Progenitor cell of endocrine pancreas (in vitro differentiated cells): ENCODE measurements around the gene KCNK7. TPM values are rescaled to one million over a fixed set of nuclear protein-coding genes. Genes with fewer than 3 reads are reported as not detected.

Experiments used
- DNase-seq: peaks from one replicate; pipeline ENCODE4 v3.0.0; 2021; ENCODE audit warnings: low spot score; ENCODE audit not compliant: unreplicated experiment
- H3K27ac Mint-ChIP-seq: 2 replicates; pipeline ENCODE4 v1.8.0; 2021; ENCODE audit warnings: mild to moderate bottlenecking, moderate library complexity, mixed read lengths
- H3K27me3 Mint-ChIP-seq: 2 replicates; pipeline ENCODE4 v1.8.0; 2021; ENCODE audit warnings: mixed read lengths
- H3K36me3 Mint-ChIP-seq: 2 replicates; pipeline ENCODE4 v1.8.0; 2022; ENCODE audit warnings: mixed read lengths; ENCODE audit not compliant: insufficient read depth
- H3K4me1 Mint-ChIP-seq: 2 replicates; pipeline ENCODE4 v1.8.0; 2021; ENCODE audit warnings: low read depth, mixed read lengths
- H3K4me3 Mint-ChIP-seq: 2 replicates; pipeline ENCODE4 v1.8.0; 2021; ENCODE audit warnings: low read depth, mild to moderate bottlenecking, moderate library complexity, mixed read lengths
- H3K9me3 Mint-ChIP-seq: 2 replicates; pipeline ENCODE4 v1.8.0; 2021; ENCODE audit warnings: low read depth, mixed read lengths
- total RNA-seq: library from RNA; stranded (reverse); gene quantifications from 2 replicates; pipeline ENCODE4 v1.2.1, GENCODE V29; 2021
- TF ChIP-seq, protein P1 (sequence below): fragments of 200-600 bp; sonication (generic); IDR thresholded peaks from one replicate; pipeline ENCODE4 v1.5.0; 2021; ENCODE audit warnings: antibody characterized with exemption, mild to moderate bottlenecking; ENCODE audit not compliant: unreplicated experiment

Gene KCNK7
- total RNA-seq, 1 donor from 2014 or later = 1.7 TPM

DNA sequence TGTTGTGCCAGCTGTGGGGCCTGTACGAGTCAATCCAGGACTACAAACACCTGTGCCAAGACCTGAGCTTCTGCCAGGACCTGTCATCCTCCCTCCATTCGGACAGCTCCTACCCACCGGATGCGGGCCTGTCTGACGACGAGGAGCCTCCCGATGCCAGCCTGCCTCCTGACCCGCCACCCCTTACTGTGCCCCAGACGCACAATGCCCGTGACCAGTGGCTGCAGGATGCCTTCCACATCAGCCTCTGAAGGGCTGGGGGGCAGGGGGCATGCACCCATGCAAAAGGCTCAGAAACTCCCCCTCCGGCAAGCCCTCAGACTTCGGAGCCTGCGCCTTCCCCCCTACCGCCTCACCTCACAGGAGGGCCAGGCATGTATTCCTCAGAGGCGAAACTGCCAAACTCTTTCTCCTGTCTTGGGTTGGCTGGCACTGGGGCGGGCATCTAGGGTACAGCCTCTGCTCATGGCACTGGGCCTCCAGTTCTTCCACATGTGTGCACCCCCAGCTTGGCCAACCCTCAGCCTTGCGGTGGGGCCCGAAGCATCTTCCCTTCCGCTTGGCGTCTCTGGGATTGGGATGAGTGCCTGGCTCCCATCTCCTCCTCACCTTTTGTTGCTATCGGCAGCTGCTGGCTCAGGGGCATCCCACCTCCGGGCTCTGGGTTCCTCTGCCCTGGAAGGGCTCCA is 22.1 kb downstream of the KCNK7 start:
- TF ChIP-seq, protein P1, sequence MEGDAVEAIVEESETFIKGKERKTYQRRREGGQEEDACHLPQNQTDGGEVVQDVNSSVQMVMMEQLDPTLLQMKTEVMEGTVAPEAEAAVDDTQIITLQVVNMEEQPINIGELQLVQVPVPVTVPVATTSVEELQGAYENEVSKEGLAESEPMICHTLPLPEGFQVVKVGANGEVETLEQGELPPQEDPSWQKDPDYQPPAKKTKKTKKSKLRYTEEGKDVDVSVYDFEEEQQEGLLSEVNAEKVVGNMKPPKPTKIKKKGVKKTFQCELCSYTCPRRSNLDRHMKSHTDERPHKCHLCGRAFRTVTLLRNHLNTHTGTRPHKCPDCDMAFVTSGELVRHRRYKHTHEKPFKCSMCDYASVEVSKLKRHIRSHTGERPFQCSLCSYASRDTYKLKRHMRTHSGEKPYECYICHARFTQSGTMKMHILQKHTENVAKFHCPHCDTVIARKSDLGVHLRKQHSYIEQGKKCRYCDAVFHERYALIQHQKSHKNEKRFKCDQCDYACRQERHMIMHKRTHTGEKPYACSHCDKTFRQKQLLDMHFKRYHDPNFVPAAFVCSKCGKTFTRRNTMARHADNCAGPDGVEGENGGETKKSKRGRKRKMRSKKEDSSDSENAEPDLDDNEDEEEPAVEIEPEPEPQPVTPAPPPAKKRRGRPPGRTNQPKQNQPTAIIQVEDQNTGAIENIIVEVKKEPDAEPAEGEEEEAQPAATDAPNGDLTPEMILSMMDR = no peak
- peaks cover 25% of the 10 kb centered on the region for H3K27me3 Mint-ChIP-seq
- H3K4me1 Mint-ChIP-seq = peaks cover 39% of the 10 kb centered on the region
- no peak for DNase-seq
- H3K36me3 Mint-ChIP-seq = peaks cover 2% of the 10 kb centered on the region
- H3K27ac Mint-ChIP-seq = peak overlapping the region; percentile 74
- peak overlapping the region; percentile 75 for H3K4me3 Mint-ChIP-seq
- H3K9me3 Mint-ChIP-seq = no peaks in the 10 kb centered on the region

DNA sequence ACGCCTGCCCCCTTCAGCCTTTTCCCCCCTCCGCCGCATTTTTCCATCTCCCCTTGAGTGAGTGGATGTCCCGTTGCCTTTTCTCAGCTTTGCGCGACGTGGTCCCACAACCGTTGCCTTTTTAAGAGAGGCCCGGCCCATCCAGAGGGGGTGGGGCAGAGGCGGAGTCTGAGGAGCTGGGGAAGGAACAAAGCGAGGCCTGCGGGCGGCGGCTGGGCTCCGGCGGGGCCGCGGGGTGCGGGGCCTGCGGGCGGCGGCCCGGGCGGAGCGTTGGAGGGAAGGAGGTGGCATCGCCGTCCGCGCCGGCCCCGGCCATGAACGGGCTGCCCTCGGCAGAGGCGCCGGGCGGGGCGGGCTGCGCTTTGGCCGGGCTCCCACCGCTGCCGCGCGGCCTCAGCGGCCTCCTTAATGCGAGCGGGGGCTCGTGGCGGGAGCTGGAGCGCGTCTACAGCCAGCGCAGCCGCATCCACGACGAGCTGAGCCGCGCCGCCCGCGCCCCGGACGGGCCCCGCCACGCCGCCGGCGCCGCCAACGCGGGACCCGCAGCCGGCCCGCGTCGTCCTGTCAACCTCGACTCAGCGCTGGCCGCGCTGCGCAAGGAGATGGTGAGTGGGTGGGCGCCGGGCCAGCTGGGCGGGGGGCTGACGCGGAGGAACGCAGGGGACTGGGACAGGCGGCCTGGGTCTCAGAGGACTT is 23.1 kb downstream of the KCNK7 start, which contains the start of gene FAM89B:
TSS of gene FAM89B (plus strand) at position 183 of the 696 bp plus-strand sequence. CDS start at position 315, 132 bp downstream.
- DNase-seq = peak; percentile 54
- Mint-ChIP-seq H3K9me3 (no peaks in the 10 kb centered on the region), H3K27me3 (peaks cover 16% of the 10 kb centered on the region), H3K36me3 (no peaks in the 10 kb centered on the region), H3K27ac (peak within 1 kb of the TSS; percentile 61), H3K4me3 (peak within 1 kb of the TSS; percentile 98), H3K4me1 (peaks cover 41% of the 10 kb centered on the region)
- TF ChIP-seq, protein P1 = no peak

DNA sequence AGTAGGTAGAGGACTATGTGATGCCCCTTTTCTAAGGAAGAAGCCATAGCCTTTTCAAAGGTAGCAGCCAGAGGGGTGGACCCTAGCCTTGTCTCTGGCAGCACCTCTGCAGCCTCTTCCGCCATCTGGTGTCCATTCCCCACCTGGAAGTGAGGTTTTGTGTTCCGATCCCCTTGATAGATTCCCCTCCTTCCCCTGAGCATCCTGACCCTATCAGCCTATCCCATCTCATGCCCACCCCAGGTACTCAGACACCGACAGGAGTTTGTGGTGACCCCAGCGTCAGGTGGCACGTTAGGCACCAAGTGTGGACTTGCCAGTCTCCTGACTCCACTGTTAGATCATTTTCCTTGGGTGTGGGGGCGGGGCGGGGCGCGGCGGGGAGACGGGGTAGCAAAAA is 23.7 kb downstream of the KCNK7 start:
- Mint-ChIP-seq H3K9me3 (no peaks in the 10 kb centered on the region), H3K27me3 (peaks cover 16% of the 10 kb centered on the region), H3K36me3 (no peaks in the 10 kb centered on the region), H3K4me3 (peak overlapping the region; percentile 98), H3K27ac (peak overlapping the region; percentile 61), H3K4me1 (peaks cover 41% of the 10 kb centered on the region)
- TF ChIP-seq, protein P1 = peak; percentile 31
- DNase-seq = no peak

DNA sequence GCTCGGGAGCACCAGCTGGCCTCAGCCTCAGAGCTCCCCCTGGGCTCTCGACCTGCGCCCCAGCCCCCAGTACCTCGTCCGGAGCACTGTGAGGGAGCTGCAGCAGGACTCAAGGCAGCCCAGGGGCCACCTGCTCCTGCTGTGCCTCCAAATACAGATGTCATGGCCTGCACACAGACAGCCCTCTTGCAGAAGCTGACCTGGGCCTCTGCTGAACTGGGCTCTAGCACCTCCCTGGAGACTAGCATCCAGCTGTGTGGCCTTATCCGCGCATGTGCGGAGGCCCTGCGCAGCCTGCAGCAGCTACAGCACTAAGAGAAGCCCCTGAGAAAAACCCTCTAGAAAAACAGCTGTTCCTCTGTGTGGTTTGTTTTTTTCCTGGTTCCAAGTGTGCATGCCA is 24.2 kb downstream of the KCNK7 start:
- Mint-ChIP-seq H3K9me3 (no peaks in the 10 kb centered on the region), H3K4me1 (peaks cover 41% of the 10 kb centered on the region), H3K27ac (no peak overlapping the region), H3K4me3 (peak overlapping the region; percentile 98), H3K36me3 (no peaks in the 10 kb centered on the region), H3K27me3 (peaks cover 11% of the 10 kb centered on the region)
- TF ChIP-seq, protein P1 = no peak
- DNase-seq = no peak

DNA sequence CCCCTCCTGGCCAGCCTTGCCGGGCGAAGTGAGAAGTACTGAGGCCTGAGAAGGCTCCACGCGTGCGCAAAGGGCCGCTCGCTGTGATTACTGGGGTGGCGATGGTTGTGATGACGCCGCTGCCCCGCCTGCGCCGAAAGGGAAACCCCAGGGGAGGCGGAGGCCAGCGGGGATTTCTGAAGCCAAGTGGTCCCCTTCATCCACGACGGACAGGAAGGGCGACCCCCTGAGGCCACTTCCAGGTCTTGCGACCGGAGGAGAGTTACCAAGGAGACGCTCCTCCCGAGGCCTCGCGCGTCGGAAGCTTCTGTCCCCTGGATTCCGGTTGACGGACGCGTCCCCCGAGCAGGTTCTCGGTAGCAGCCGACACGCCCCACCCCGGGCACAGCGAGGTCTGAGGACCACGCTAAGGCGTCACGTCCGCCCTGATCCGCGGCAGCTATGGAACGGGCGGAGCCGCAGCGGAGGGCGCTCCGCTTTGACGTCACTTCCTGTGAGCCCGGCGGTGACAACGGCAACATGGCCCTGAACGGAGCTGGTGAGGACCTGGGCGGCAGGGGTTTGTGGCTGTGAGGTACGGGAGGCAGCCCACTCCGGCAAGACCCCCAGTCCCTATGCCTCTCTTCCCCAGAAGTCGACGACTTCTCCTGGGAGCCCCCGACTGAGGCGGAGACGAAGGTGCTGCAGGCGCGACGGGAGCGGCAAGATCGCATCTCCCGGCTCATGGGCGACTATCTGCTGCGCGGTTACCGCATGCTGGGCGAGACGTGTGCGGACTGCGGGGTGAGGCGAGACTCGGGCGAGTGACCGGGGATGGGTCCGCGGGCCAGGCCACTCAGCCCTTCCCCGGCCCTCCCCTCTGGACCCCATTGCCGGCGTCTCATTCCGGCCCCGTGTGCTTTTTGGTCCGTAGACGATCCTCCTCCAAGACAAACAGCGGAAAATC is 25.4 kb downstream of the KCNK7 start, which contains the start of gene ZNRD2:
TSS of gene ZNRD2 (plus strand) at position 505 of the 946 bp plus-strand sequence. CDS start at position 520, 15 bp downstream.
- TF ChIP-seq, protein P1 = peak; percentile 77

More for the DNA sequence above, 25.4 kb downstream of the KCNK7 start, which contains the start of gene ZNRD2:
- H3K4me1 Mint-ChIP-seq = peaks cover 39% of the 10 kb centered on the region
- H3K27me3 Mint-ChIP-seq = peaks cover 6% of the 10 kb centered on the region
- H3K36me3 Mint-ChIP-seq = no peaks in the 10 kb centered on the region
- no peaks in the 10 kb centered on the region for H3K9me3 Mint-ChIP-seq
- peak within 1 kb of the TSS; percentile 98 for H3K27ac Mint-ChIP-seq
- peak within 1 kb of the TSS; percentile 98 for H3K4me3 Mint-ChIP-seq
- DNase-seq = peak; percentile 94
